Tibial nerve (tissue), 4 donors: ENCODE data around the gene CNOT8. TPM values are rescaled to one million over a fixed set of nuclear protein-coding genes. Genes with fewer than 3 reads are reported as not detected.

Source experiments
- DNase-seq, 2 donors: peaks; one replicate each; pipeline ENCODE4 v3.0.0-alpha.2; 2019; ENCODE audit warnings: low spot score in 2 of 2
- H3K27ac ChIP-seq, 4 donors: fragments of 200-600 bp; sonication (generic) in 3 of 4; one replicate each; pipeline ENCODE4 v1.5.1; 2017 to 2019; ENCODE audit warnings: mild to moderate bottlenecking in 1 of 4
- H3K27me3 ChIP-seq, 2 donors: fragments of 200-600 bp; sonication (generic) in 1 of 2; one replicate each; pipeline versions ENCODE4 v1.5.1 to v1.6.0; 2017 to 2019
- H3K36me3 ChIP-seq, 3 donors: fragments of 200-600 bp; sonication (generic); one replicate each; pipeline ENCODE4 v1.5.1; 2018 to 2019
- H3K4me1 ChIP-seq, 4 donors: fragments of 200-600 bp; sonication (generic) in 3 of 4; one replicate each; pipeline ENCODE4 v1.5.1; 2017 to 2019
- H3K4me3 ChIP-seq, 4 donors: fragments of 200-600 bp; sonication (generic) in 3 of 4; one replicate each; pipeline ENCODE4 v1.5.1; 2017 to 2019; ENCODE audit warnings: mild to moderate bottlenecking in 1 of 4, moderate library complexity in 1 of 4
- H3K9me3 ChIP-seq, 4 donors: fragments of 200-600 bp; sonication (generic) in 3 of 4; one replicate each; pipeline ENCODE4 v1.5.1; 2017 to 2019
- CTCF ChIP-seq, 5 experiments: fragments of 200-600 bp in 3 of 5; fragments of 450-650 bp in 2 of 5; sonication (generic) in 3 of 5; IDR thresholded peaks; one replicate each; pipeline ENCODE4 v1.5.1; 2016 to 2019; ENCODE audit warnings: antibody characterized with exemption in 5 of 5, mild to moderate bottlenecking in 3 of 5, moderate library complexity in 2 of 5
- EP300 ChIP-seq, 2 donors: sonication (generic); formaldehyde crosslinking; IDR thresholded peaks; one replicate each; pipeline ENCODE4 v1.6.1; 2017; ENCODE audit warnings: antibody characterized with exemption in 2 of 2, mild to moderate bottlenecking in 1 of 2
- POLR2A ChIP-seq, 2 donors: fragments of 450-650 bp; IDR thresholded peaks; one replicate each; pipeline ENCODE4 v1.6.1; 2017; ENCODE audit warnings: antibody characterized with exemption in 2 of 2, mild to moderate bottlenecking in 2 of 2, moderate library complexity in 2 of 2
- WGBS, 2 donors: methylation state at CpG; one replicate each; pipeline ENCODE4 v1.1.5; 2018; 5-methylcytosine and 5-hydroxymethylcytosine counted together
- total RNA-seq, 4 donors: library from RNA; depleted of rRNA; stranded (reverse); fragments of >200 nt; gene quantifications; one replicate each; pipeline ENCODE4 v1.1.0, GENCODE V29; 2016

Gene CNOT8
- total RNA-seq, 4 donors from 2014 or later, result 83.9 to 136 (median 102) TPM

GRCh38 chr5:154824070-154824469 is 34.4 kb upstream of the CNOT8 start:
- no peak for DNase-seq
- Histone ChIP-seq H3K9me3 (no peaks in the 10 kb centered on the region), H3K4me3 (no peak overlapping the region), H3K36me3 (peaks cover 0 to 91% (median 0%) of the 10 kb centered on the region in 3 donors), H3K4me1 (peaks cover 0 to under 1% (median 0%) of the 10 kb centered on the region in 4 donors), H3K27me3 (no peaks in the 10 kb centered on the region), H3K27ac (no peak overlapping the region)
- TF ChIP-seq CTCF (IDR thresholded peaks at IDR 0.05) (no peak), EP300 (IDR thresholded peaks at IDR 0.05) (no peak), POLR2A (IDR thresholded peaks at IDR 0.05) (no peak)
- 98 to 100% methylated on average over 2 of the region's 2 CpGs for WGBS, 2 donors

- no peak overlapping the region for H3K27ac ChIP-seq
- H3K27me3 ChIP-seq, result no peaks in the 10 kb centered on the region
- no peak for DNase-seq
- WGBS, 2 donors, result 66 to 85% methylated on average over 2 of the region's 2 CpGs
- H3K9me3 ChIP-seq, result no peaks in the 10 kb centered on the region
- peaks cover 0 to 86% (median 5%) of the 10 kb centered on the region in 3 donors for H3K36me3 ChIP-seq
- peaks cover 0 to 2% (median 0%) of the 10 kb centered on the region in 4 donors for H3K4me1 ChIP-seq
- H3K4me3 ChIP-seq, result no peak overlapping the region
- TF ChIP-seq EP300 (IDR thresholded peaks at IDR 0.05), result no peak
- TF ChIP-seq CTCF (IDR thresholded peaks at IDR 0.05), result no peak
- TF ChIP-seq POLR2A (IDR thresholded peaks at IDR 0.05), result no peak
These were observed 29.2 kb upstream of the CNOT8 start for GRCh38 chr5:154829181-154829588.

DNA sequence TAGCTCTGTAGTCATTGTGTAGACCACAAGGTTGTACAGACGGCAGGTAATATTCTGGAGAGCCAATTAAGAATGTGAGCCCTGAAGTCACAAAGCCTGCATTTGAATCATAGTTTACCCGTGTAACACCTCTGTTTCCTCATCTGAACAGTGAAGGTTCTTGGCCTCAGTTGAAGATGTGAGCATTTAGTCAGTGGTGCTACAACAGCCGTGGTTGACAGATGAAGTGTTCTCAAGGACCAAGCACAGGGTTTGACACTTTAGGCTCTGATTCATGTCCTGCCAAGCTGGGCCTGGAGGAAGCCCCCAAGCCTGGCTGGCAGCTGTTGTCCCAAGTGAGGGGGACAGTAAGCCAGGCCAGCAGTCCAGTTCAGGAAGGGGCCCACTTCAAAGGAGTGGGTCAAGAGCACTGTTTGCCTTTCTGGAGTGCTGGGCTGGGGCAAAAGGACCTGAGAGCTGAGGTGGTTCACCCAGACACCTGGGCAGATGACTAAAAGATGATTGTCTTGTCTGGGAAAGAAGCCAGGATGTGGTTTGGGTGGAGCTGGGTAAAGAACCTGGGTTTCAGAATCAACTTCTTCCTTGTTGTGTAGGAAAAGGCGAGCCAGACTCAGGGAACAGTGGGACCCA is 28.7 kb upstream of the CNOT8 start:
- Histone ChIP-seq H3K4me1 (peaks cover 0 to 8% (median 3%) of the 10 kb centered on the region in 4 donors), H3K4me3 (no peak overlapping the region), H3K27ac (peak overlapping the region in 2 of 4 donors; percentile 25 to 38), H3K36me3 (peaks cover 0 to 81% (median 5%) of the 10 kb centered on the region in 3 donors), H3K9me3 (no peaks in the 10 kb centered on the region), H3K27me3 (no peaks in the 10 kb centered on the region)
- TF ChIP-seq POLR2A (IDR thresholded peaks at IDR 0.05) (no peak), EP300 (IDR thresholded peaks at IDR 0.05) (no peak), CTCF (IDR thresholded peaks at IDR 0.05) (no peak)
- WGBS, 2 donors, result 87 to 91% methylated on average over 4 of the region's 4 CpGs
- DNase-seq, result no peak

- H3K27me3 ChIP-seq, result no peaks in the 10 kb centered on the region
- TF ChIP-seq EP300 (IDR thresholded peaks at IDR 0.05) (no peak), CTCF (IDR thresholded peaks at IDR 0.05) (no peak), POLR2A (IDR thresholded peaks at IDR 0.05) (no peak)
- H3K9me3 ChIP-seq, result no peaks in the 10 kb centered on the region
- peak overlapping the region in 2 of 4 donors; percentile 25 to 38 for H3K27ac ChIP-seq
- H3K4me1 ChIP-seq, result peaks cover 0 to 13% (median 8%) of the 10 kb centered on the region in 4 donors
- H3K36me3 ChIP-seq, result peaks cover 0 to 81% (median 5%) of the 10 kb centered on the region in 3 donors
- no peak overlapping the region for H3K4me3 ChIP-seq
- no peak for DNase-seq
- 66% methylated on average over 7 of the region's 7 CpGs for WGBS, 2 donors
These were observed 28.2 kb upstream of the CNOT8 start for GRCh38 chr5:154830219-154830595.

GRCh38 chr5:154830596-154830995 is 27.8 kb upstream of the CNOT8 start:
- Histone ChIP-seq H3K9me3 (no peaks in the 10 kb centered on the region), H3K4me3 (no peak overlapping the region), H3K27ac (peak overlapping the region in 2 of 4 donors; percentile 25 to 38), H3K4me1 (peaks cover 0 to 16% (median 10%) of the 10 kb centered on the region in 4 donors), H3K27me3 (no peaks in the 10 kb centered on the region), H3K36me3 (peaks cover 0 to 80% (median 5%) of the 10 kb centered on the region in 3 donors)
- no peak for TF ChIP-seq POLR2A (IDR thresholded peaks at IDR 0.05)
- 89 to 95% methylated on average over 4 of the region's 4 CpGs for WGBS, 2 donors
- DNase-seq, result no peak
